ENCODE measurements around the gene MIEN1. TPM values are rescaled to one million over a fixed set of nuclear protein-coding genes. Genes with fewer than 3 reads are reported as not detected.
"Not testable (repeated sequence)": the region's sequence is repeated elsewhere in the genome, so short reads cannot be mapped to it uniquely, and the experiment has no call there.

MIEN1 gene
- polyA plus RNA-seq, 1 donor, result 27.5 TPM

GRCh38 chr17:39742856-39743436 lies 12.6 kb upstream of the MIEN1 start:
- DNase-seq, result no peak

- DNase-seq, result no peak
These were observed 12.0 kb upstream of the MIEN1 start for GRCh38 chr17:39742126-39742855.

- peak; percentile 81 for DNase-seq
These were observed 10.2 kb upstream of the MIEN1 start for GRCh38 chr17:39740357-39741111.

GRCh38 chr17:39739885-39740356 lies 9.6 kb upstream of the MIEN1 start:
- no peak for DNase-seq

GRCh38 chr17:39738983-39739884 lies 8.9 kb upstream of the MIEN1 start:
- peak; percentile 87 for DNase-seq

GRCh38 chr17:39738568-39738901 lies 8.2 kb upstream of the MIEN1 start:
- DNase-seq, result no peak

- DNase-seq, result peak; percentile 78
These were observed 7.6 kb upstream of the MIEN1 start, which contains the start of gene GRB7 for GRCh38 chr17:39737760-39738567. GRB7 (plus strand) TSS chr17:39737938; CDS start chr17:39742302, 4,364 bp downstream.

GRCh38 chr17:39737206-39737759 lies 7.0 kb upstream of the MIEN1 start:
- no peak for DNase-seq

- DNase-seq, result no peak
These were observed 6.2 kb upstream of the MIEN1 start for GRCh38 chr17:39736319-39737165.

- DNase-seq, result no peak
These were observed 5.5 kb upstream of the MIEN1 start for GRCh38 chr17:39735882-39736281.

- no peak for DNase-seq
These were observed 2.3 kb upstream of the MIEN1 start for GRCh38 chr17:39732586-39732985.

- DNase-seq, result no peak
These were observed 966 bp downstream of the MIEN1 start for GRCh38 chr17:39729280-39729851.

GRCh38 chr17:39727556-39727955 lies 2.8 kb downstream of the MIEN1 start:
- DNase-seq, result no peak

- DNase-seq, result no peak
These were observed 3.7 kb downstream of the MIEN1 start for GRCh38 chr17:39726617-39727016.

GRCh38 chr17:39725923-39726322 lies 4.4 kb downstream of the MIEN1 start:
- DNase-seq, result not testable (repeated sequence)

GRCh38 chr17:39724731-39725130 lies 5.6 kb downstream of the MIEN1 start:
- no peak for DNase-seq

- no peak for DNase-seq
These were observed 7.1 kb downstream of the MIEN1 start for GRCh38 chr17:39722965-39723848.

- no peak for DNase-seq
These were observed 8.2 kb downstream of the MIEN1 start for GRCh38 chr17:39722104-39722503.

All from left kidney (tissue), 2 donors.